GM12878 (cell line): ENCODE measurements around the gene MYCBP2. TPM values are rescaled to one million over a fixed set of nuclear protein-coding genes. Genes with fewer than 3 reads are reported as not detected.

Experiments used
- BRCA1 ChIP-seq: IDR thresholded peaks from 2 replicates; pipeline ENCODE4 v1.6.1; 2011; ENCODE audit warnings: low read depth, low read length, improper control_type of control experiment
- DPF2 ChIP-seq: fragments of 450-650 bp; IDR thresholded peaks from 2 replicates; pipeline ENCODE4 v1.6.1; 2017; ENCODE audit warnings: mild to moderate bottlenecking
- EGR1 ChIP-seq, 2 experiments: IDR thresholded peaks; 1 replicate in 1 of 2; 2 replicates in 1 of 2; pipeline ENCODE4 v1.6.1; 2011 to 2012; ENCODE audit warnings: low read depth in 2 of 2, low read length in 2 of 2, borderline replicate concordance in 1 of 2, mild to moderate bottlenecking in 1 of 2, moderate library complexity in 1 of 2
- FOXK2 ChIP-seq: fragments of 450-650 bp; IDR thresholded peaks from 2 replicates; pipeline ENCODE4 v1.6.1; 2017; ENCODE audit warnings: mild to moderate bottlenecking, moderate library complexity
- HDGF ChIP-seq: fragments of 450-650 bp; IDR thresholded peaks from 2 replicates; pipeline ENCODE4 v1.6.1; 2016; ENCODE audit warnings: antibody characterized with exemption
- IKZF1 ChIP-seq: fragments of 450-650 bp; conservative IDR thresholded peaks from 2 replicates; pipeline ENCODE4 v1.6.1; 2017; ENCODE audit warnings: antibody characterized with exemption, mild to moderate bottlenecking
- IKZF2 ChIP-seq, 2 experiments: fragments of 450-650 bp; IDR thresholded peaks; 2 replicates each; pipeline ENCODE4 v1.6.1; 2017; ENCODE audit warnings: mild to moderate bottlenecking in 2 of 2, moderate library complexity in 2 of 2
- KDM1A ChIP-seq: fragments of 200-600 bp; sonication (generic); IDR thresholded peaks from 2 replicates; pipeline ENCODE4 v1.6.1; 2016; ENCODE audit warnings: borderline replicate concordance
- LARP7 ChIP-seq: fragments of 450-650 bp; IDR thresholded peaks from 2 replicates; pipeline ENCODE4 v1.6.1; 2017; ENCODE audit warnings: mild to moderate bottlenecking
- NRF1 ChIP-seq: conservative IDR thresholded peaks from 2 replicates; pipeline ENCODE4 v1.6.1; 2011; ENCODE audit warnings: mild to moderate bottlenecking, low read depth, low read length, improper control_type of control experiment
- PML ChIP-seq: IDR thresholded peaks from 2 replicates; pipeline ENCODE4 v1.6.1; 2012; ENCODE audit warnings: low read length, inconsistent platforms
- POLR2AphosphoS5 ChIP-seq: IDR thresholded peaks from 2 replicates; pipeline ENCODE4 v1.6.1; 2011; ENCODE audit warnings: mild to moderate bottlenecking, low read length, inconsistent platforms
- ZNF384 ChIP-seq: IDR thresholded peaks from 2 replicates; pipeline ENCODE4 v1.6.1; 2012; ENCODE audit warnings: low read depth, mild to moderate bottlenecking, low read length, improper control_type of control experiment, borderline replicate concordance
- polyA plus RNA-seq, 11 experiments: library from polyadenylated mRNA; depleted of rRNA in 4 of 11; unstranded in 6 of 11; stranded (reverse) in 5 of 11; fragments of >200 nt; fragmentation: Nextera tagmentation in 4 of 11; fragmentation: Illumina TruSeq in 1 of 11; extraction: Ambion mirVana in 4 of 11; extraction: Trizol in 1 of 11; gene quantifications; 1 replicate in 1 of 11; 2 replicates in 10 of 11; pipeline versions ENCODE4 v1.2.1 to v1.2.3, GENCODE V29; 2011 to 2016; ENCODE audit warnings: inconsistent platforms in 2 of 11, missing spikeins in 2 of 11, low read depth in 1 of 11
- total RNA-seq, 4 experiments: library from RNA; depleted of rRNA in 3 of 4; stranded (reverse); fragments of >200 nt in 3 of 4; fragmentation: Illumina TruSeq in 1 of 4; extraction: Trizol in 1 of 4; gene quantifications; 2 replicates each; pipeline versions ENCODE4 v1.2.1 to v1.2.3, GENCODE V29; 2013 to 2021
- TF ChIP-seq, protein P1 (sequence below): fragments of 450-650 bp; IDR thresholded peaks from 2 replicates; pipeline ENCODE4 v1.6.1; 2016; ENCODE audit warnings: mild to moderate bottlenecking, moderate library complexity, borderline replicate concordance
- TF ChIP-seq, protein P2 (sequence below): fragments of 450-650 bp; formaldehyde crosslinking; IDR thresholded peaks from 2 replicates; pipeline ENCODE4 v1.5.0; 2022; ENCODE audit warnings: mild to moderate bottlenecking, missing genetic modification characterization

MYCBP2 gene
- total and polyA plus RNA-seq, 10 of the 15 experiments (the other 5 are each of a cell fraction or from before 2014, with no cell fraction given), result 51.9 to 152 (median 98.2) TPM

DNA sequence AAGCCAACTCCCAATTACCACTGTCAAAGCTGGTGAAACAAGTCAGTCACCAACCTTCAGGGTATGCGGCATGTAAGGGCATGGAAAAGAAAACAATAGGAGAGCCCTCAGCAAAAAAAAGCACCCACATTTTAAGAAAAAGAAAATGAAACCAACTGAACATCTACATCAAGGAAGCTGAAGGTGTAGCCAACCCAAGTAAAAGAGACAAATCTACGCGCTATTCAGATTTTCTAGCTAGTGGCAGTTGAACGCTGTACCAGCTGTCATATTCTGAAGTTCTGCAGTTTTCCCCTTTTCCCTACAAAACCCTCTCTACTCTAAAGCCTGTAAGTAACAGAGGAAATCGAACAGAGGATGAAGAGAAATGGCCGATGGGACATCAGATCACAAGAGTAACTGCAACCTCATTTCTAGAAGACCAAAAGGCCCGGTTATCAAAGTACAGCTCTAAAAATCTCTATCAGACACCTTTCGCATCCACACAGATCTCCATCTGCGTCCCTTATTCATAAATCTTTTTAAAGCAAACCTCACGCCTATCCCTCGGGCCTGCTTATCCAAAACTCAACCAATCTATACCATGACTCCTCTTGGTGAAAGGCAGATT is 1.4 kb downstream of the MYCBP2 start (continued):
- TF ChIP-seq, protein P1, sequence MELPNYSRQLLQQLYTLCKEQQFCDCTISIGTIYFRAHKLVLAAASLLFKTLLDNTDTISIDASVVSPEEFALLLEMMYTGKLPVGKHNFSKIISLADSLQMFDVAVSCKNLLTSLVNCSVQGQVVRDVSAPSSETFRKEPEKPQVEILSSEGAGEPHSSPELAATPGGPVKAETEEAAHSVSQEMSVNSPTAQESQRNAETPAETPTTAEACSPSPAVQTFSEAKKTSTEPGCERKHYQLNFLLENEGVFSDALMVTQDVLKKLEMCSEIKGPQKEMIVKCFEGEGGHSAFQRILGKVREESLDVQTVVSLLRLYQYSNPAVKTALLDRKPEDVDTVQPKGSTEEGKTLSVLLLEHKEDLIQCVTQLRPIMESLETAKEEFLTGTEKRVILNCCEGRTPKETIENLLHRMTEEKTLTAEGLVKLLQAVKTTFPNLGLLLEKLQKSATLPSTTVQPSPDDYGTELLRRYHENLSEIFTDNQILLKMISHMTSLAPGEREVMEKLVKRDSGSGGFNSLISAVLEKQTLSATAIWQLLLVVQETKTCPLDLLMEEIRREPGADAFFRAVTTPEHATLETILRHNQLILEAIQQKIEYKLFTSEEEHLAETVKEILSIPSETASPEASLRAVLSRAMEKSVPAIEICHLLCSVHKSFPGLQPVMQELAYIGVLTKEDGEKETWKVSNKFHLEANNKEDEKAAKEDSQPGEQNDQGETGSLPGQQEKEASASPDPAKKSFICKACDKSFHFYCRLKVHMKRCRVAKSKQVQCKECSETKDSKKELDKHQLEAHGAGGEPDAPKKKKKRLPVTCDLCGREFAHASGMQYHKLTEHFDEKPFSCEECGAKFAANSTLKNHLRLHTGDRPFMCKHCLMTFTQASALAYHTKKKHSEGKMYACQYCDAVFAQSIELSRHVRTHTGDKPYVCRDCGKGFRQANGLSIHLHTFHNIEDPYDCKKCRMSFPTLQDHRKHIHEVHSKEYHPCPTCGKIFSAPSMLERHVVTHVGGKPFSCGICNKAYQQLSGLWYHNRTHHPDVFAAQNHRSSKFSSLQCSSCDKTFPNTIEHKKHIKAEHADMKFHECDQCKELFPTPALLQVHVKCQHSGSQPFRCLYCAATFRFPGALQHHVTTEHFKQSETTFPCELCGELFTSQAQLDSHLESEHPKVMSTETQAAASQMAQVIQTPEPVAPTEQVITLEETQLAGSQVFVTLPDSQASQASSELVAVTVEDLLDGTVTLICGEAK, result no peak
- 0 out of 4 replicates have a peak, but pooled peaks of 1 of the 2 experiments have one; percentile 12 for TF ChIP-seq IKZF2 (IDR thresholded peaks at IDR 0.05)
- TF ChIP-seq, protein P2, sequence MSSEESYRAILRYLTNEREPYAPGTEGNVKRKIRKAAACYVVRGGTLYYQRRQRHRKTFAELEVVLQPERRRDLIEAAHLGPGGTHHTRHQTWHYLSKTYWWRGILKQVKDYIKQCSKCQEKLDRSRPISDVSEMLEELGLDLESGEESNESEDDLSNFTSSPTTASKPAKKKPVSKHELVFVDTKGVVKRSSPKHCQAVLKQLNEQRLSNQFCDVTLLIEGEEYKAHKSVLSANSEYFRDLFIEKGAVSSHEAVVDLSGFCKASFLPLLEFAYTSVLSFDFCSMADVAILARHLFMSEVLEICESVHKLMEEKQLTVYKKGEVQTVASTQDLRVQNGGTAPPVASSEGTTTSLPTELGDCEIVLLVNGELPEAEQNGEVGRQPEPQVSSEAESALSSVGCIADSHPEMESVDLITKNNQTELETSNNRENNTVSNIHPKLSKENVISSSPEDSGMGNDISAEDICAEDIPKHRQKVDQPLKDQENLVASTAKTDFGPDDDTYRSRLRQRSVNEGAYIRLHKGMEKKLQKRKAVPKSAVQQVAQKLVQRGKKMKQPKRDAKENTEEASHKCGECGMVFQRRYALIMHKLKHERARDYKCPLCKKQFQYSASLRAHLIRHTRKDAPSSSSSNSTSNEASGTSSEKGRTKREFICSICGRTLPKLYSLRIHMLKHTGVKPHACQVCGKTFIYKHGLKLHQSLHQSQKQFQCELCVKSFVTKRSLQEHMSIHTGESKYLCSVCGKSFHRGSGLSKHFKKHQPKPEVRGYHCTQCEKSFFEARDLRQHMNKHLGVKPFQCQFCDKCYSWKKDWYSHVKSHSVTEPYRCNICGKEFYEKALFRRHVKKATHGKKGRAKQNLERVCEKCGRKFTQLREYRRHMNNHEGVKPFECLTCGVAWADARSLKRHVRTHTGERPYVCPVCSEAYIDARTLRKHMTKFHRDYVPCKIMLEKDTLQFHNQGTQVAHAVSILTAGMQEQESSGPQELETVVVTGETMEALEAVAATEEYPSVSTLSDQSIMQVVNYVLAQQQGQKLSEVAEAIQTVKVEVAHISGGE, result no peak
- TF ChIP-seq HDGF, result no peak
- TF ChIP-seq PML, result no peak
- no peak for TF ChIP-seq LARP7
- TF ChIP-seq IKZF1, result no peak
- TF ChIP-seq POLR2AphosphoS5, result 0 out of 2 replicates have a peak, but pooled peaks have one; percentile 36
- no peak for TF ChIP-seq KDM1A
- TF ChIP-seq FOXK2, result no peak
- TF ChIP-seq EGR1 (IDR thresholded peaks at IDR 0.05; ENCODE audit: borderline replicate concordance in 1 of 2, low read depth in 2 of 2, low read length in 2 of 2), result no peak
- TF ChIP-seq NRF1, result no peak
- no peak for TF ChIP-seq DPF2
- TF ChIP-seq ZNF384, result peak; percentile 11; the same call in 1 of the 2 replicates
- no peak for TF ChIP-seq BRCA1
